ENCODE data around the gene RAB40B. TPM values are rescaled to one million over a fixed set of nuclear protein-coding genes. Genes with fewer than 3 reads are reported as not detected.

RAB40B gene
- total and polyA plus RNA-seq, 2 of the 4 experiments (the other 2 are of a cell fraction): 14.9 to 20.0 TPM

GRCh38 chr17:82726427-82726826, 27.9 kb upstream of the RAB40B start:
- H3K79me1 ChIP-seq (ENCODE audit: low read depth in 1 of 2, low read length in 2 of 2): peaks cover 0 to 3% of the 10 kb centered on the region in 2 experiments; a peak in 2 of 4 replicates
- H3K9me3 ChIP-seq (ENCODE audit: control insufficient read depth, insufficient read depth, low read length): no peaks in the 10 kb centered on the region
- no peak overlapping the region for H4K5ac ChIP-seq (ENCODE audit: low read depth, low read length)
- BruUV-seq (replicated peaks): no TSS peak
- no peak overlapping the region for H2BK15ac ChIP-seq (ENCODE audit: low read depth, low read length)
- H3K9me1 ChIP-seq (ENCODE audit: insufficient read depth, low read length): peaks cover 3% of the 10 kb centered on the region
- ChIA-PET POLR2A (ENCODE audit: unreplicated experiment) (interaction anchor here (0.7 kb wide), 1 partner anchor 24 kb away, joined by 3 read pairs; no protein-coding TSS in a partner anchor), CTCF (no interaction called here)
- H4K8ac ChIP-seq (ENCODE audit: low read depth in 2 of 2, low read length in 2 of 2): no peak overlapping the region
- in situ Hi-C loops (cut with MboI; ENCODE audit: low sequenced_read_pairs): no loop called here
- H3K4me2 ChIP-seq (ENCODE audit: low read depth, low read length): no peak overlapping the region
- no peak for ATAC-seq (ENCODE audit: low read depth)
- no peak overlapping the region for H3K4ac ChIP-seq (ENCODE audit: low read depth, low read length)
- H3K23ac ChIP-seq (ENCODE audit: low read depth, low read length): no peak overlapping the region
- no peak overlapping the region for H4K91ac ChIP-seq (ENCODE audit: insufficient read depth, low read depth, low read length)
- H3K9ac ChIP-seq (ENCODE audit: low read depth, low read length): no peak overlapping the region
- H3K36me3 ChIP-seq (ENCODE audit: control insufficient read depth, insufficient read depth, low read length): peaks cover 29% of the 10 kb centered on the region
- H4K20me1 ChIP-seq (ENCODE audit: insufficient read depth, low read length): no peaks in the 10 kb centered on the region
- intact Hi-C loops (cut with micrococcal nuclease): no loop called here
- dilution Hi-C loops (cut with HindIII; ENCODE audit: low sequenced_read_pairs, unreplicated experiment): no loop called here
- H2BK120ac ChIP-seq (ENCODE audit: low read depth, low read length): no peak overlapping the region
- H3K56ac ChIP-seq (ENCODE audit: extremely low read depth, insufficient read depth, low read length): no peak overlapping the region
- H2AK9ac ChIP-seq (replicated peaks; ENCODE audit: low read depth, low read length, poor library complexity): no peak overlapping the region
- no peaks in the 10 kb centered on the region for H3K4me1 ChIP-seq (ENCODE audit: control insufficient read depth, insufficient read depth, low read length)
- no peak overlapping the region for H2BK20ac ChIP-seq (ENCODE audit: low read depth, low read length)
- no peak overlapping the region for H2AK5ac ChIP-seq (ENCODE audit: low read depth, low read length)
- TF ChIP-seq SMC3 (IDR thresholded peaks at IDR 0.05; ENCODE audit: low read depth, low read length) (no peak), BHLHE40 (IDR thresholded peaks at IDR 0.05; ENCODE audit: low read depth, low read length) (no peak), NFE2L2 (IDR thresholded peaks at IDR 0.05; ENCODE audit: low read depth, low read length) (no peak), MXI1 (IDR thresholded peaks at IDR 0.05; ENCODE audit: borderline replicate concordance, low read depth, low read length) (no peak)
- H3K18ac ChIP-seq (ENCODE audit: low read depth, low read length): no peak overlapping the region
- H2BK5ac ChIP-seq (ENCODE audit: low read depth, low read length, poor library complexity, severe bottlenecking): no peak overlapping the region
- no peak for DNase-seq
- H3K14ac ChIP-seq (replicated peaks; ENCODE audit: low read depth, low read length): no peak overlapping the region
- no peak overlapping the region for H3K4me3 ChIP-seq (ENCODE audit: insufficient read depth, low read depth, low read length)
- no peaks in the 10 kb centered on the region for H3K27me3 ChIP-seq (ENCODE audit: control insufficient read depth, insufficient read depth, low read length)
- H3K27ac ChIP-seq (ENCODE audit: insufficient read depth, low read length): no peak overlapping the region
- 100% methylated on average over 8 of the region's 10 CpGs; no CpG with 5 or more reads in 1 of the 2 experiments for WGBS, 2 experiments (ENCODE audit: extremely low coverage in 2 of 2, insufficient read length in 1 of 2)
- no peak overlapping the region for H2AFZ ChIP-seq (replicated peaks; ENCODE audit: low read length, poor library complexity)
